Measurements from ENCODE around the gene SLC6A16.

DNA sequence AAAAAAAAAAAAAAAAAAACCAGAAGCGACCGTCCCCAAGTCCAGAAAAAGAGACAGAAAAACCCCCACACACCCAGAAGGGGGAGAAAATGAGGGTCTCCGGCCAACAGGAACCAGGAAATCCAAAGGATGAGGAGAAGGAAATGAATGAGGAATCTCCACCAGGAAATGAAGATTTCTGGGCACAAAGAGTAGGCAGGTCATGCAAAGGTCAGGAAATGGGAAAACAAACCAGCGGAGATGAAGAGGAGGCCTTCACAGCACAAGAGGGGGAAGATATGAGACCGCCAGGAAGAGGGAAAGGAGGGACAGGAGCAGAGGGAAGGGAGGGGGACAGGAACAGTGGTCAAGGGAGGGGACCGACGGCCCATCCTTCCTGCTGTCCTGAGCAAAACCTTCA, 31.4 kb upstream of the SLC6A16 start:
- TF ChIP-seq, protein P1, sequence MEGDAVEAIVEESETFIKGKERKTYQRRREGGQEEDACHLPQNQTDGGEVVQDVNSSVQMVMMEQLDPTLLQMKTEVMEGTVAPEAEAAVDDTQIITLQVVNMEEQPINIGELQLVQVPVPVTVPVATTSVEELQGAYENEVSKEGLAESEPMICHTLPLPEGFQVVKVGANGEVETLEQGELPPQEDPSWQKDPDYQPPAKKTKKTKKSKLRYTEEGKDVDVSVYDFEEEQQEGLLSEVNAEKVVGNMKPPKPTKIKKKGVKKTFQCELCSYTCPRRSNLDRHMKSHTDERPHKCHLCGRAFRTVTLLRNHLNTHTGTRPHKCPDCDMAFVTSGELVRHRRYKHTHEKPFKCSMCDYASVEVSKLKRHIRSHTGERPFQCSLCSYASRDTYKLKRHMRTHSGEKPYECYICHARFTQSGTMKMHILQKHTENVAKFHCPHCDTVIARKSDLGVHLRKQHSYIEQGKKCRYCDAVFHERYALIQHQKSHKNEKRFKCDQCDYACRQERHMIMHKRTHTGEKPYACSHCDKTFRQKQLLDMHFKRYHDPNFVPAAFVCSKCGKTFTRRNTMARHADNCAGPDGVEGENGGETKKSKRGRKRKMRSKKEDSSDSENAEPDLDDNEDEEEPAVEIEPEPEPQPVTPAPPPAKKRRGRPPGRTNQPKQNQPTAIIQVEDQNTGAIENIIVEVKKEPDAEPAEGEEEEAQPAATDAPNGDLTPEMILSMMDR (IDR thresholded peaks at IDR 0.05): no peak
- no peak for TF ChIP-seq ZFX (IDR thresholded peaks at IDR 0.05; ENCODE audit: borderline replicate concordance)
